ENCODE results near the gene TBC1D7. TPM values are rescaled to one million over a fixed set of nuclear protein-coding genes. Genes with fewer than 3 reads are reported as not detected.

Gene TBC1D7
- total and polyA plus RNA-seq, 2 of the 4 experiments (the other 2 are of a cell fraction), result 14.3 to 22.6 TPM

GRCh38 chr6:13372688-13373487 lies 44.6 kb upstream of the TBC1D7 start:
- Histone ChIP-seq H3K27me3 (ENCODE audit: control insufficient read depth, insufficient read depth, low read length) (no peaks in the 10 kb centered on the region), H3K56ac (ENCODE audit: extremely low read depth, insufficient read depth, low read length) (no peak overlapping the region), H2AK5ac (ENCODE audit: low read depth, low read length) (no peak overlapping the region), H3K9me1 (ENCODE audit: insufficient read depth, low read length) (peaks cover 1% of the 10 kb centered on the region; the same call in 1 of the 2 replicates), H3K4me3 (ENCODE audit: insufficient read depth, low read depth, low read length) (no peak overlapping the region), H3K4me2 (ENCODE audit: low read depth, low read length) (no peak overlapping the region), H3K79me1 (ENCODE audit: low read depth in 1 of 2, low read length in 2 of 2) (peaks cover 0 to 3% of the 10 kb centered on the region in 2 experiments; a peak in 2 of 4 replicates), H4K20me1 (ENCODE audit: insufficient read depth, low read length) (no peaks in the 10 kb centered on the region), H3K18ac (ENCODE audit: low read depth, low read length) (no peak overlapping the region), H3K9ac (ENCODE audit: low read depth, low read length) (no peak overlapping the region), H2BK15ac (ENCODE audit: low read depth, low read length) (no peak overlapping the region), H2AFZ (replicated peaks; ENCODE audit: low read length, poor library complexity) (no peak overlapping the region), H3K23ac (ENCODE audit: low read depth, low read length) (no peak overlapping the region), H2BK120ac (ENCODE audit: low read depth, low read length) (no peak overlapping the region), H3K4me1 (ENCODE audit: control insufficient read depth, insufficient read depth, low read length) (peaks cover 2% of the 10 kb centered on the region; the same call in 1 of the 2 replicates), H2BK20ac (ENCODE audit: low read depth, low read length) (no peak overlapping the region), H3K36me3 (ENCODE audit: control insufficient read depth, insufficient read depth, low read length) (no peaks in the 10 kb centered on the region), H3K14ac (replicated peaks; ENCODE audit: low read depth, low read length) (no peak overlapping the region), H4K8ac (ENCODE audit: low read depth in 2 of 2, low read length in 2 of 2) (no peak overlapping the region), H3K9me3 (ENCODE audit: control insufficient read depth, insufficient read depth, low read length) (no peaks in the 10 kb centered on the region), H4K91ac (ENCODE audit: insufficient read depth, low read depth, low read length) (no peak overlapping the region), H4K5ac (ENCODE audit: low read depth, low read length) (no peak overlapping the region), H2BK5ac (ENCODE audit: low read depth, low read length, poor library complexity, severe bottlenecking) (no peak overlapping the region), H3K27ac (ENCODE audit: insufficient read depth, low read length) (no peak overlapping the region), H2AK9ac (replicated peaks; ENCODE audit: low read depth, low read length, poor library complexity) (no peak overlapping the region), H3K4ac (ENCODE audit: low read depth, low read length) (no peak overlapping the region)
- dilution Hi-C loops (cut with HindIII; ENCODE audit: low sequenced_read_pairs, unreplicated experiment) (no loop called here), in situ Hi-C loops (cut with MboI; ENCODE audit: low sequenced_read_pairs) (no loop called here), intact Hi-C loops (cut with micrococcal nuclease) (no loop called here)
- 21% methylated on average over 2 of the region's 9 CpGs; no CpG with 5 or more reads in 1 of the 2 experiments for WGBS, 2 experiments (ENCODE audit: extremely low coverage in 2 of 2, insufficient read length in 1 of 2)
- ChIA-PET POLR2A (ENCODE audit: unreplicated experiment) (no interaction called here), CTCF (interaction anchor here (0.6 kb wide), 2 partner anchors 16 kb away, joined by 3 read pairs; no protein-coding TSS in a partner anchor)
- DNase-seq (no peak), ATAC-seq (ENCODE audit: low read depth) (peak; percentile 24; the same call in 1 of the 2 replicates)
- BruUV-seq (replicated peaks), result no TSS peak
- no peak for TF ChIP-seq MXI1 (IDR thresholded peaks at IDR 0.05; ENCODE audit: borderline replicate concordance, low read depth, low read length)
- no peak for TF ChIP-seq NFE2L2 (IDR thresholded peaks at IDR 0.05; ENCODE audit: low read depth, low read length)
- no peak for TF ChIP-seq CHD1 (IDR thresholded peaks at IDR 0.05; ENCODE audit: low read depth, low read length)
- TF ChIP-seq SMC3 (IDR thresholded peaks at IDR 0.05; ENCODE audit: low read depth, low read length), result no peak
- TF ChIP-seq USF2 (IDR thresholded peaks at IDR 0.05; ENCODE audit: low read depth, low read length), result no peak
- no peak for TF ChIP-seq FOS (IDR thresholded peaks at IDR 0.05; ENCODE audit: low read depth, low read length)
- TF ChIP-seq RAD21 (IDR thresholded peaks at IDR 0.05; ENCODE audit: low read length), result no peak
- TF ChIP-seq BHLHE40 (IDR thresholded peaks at IDR 0.05; ENCODE audit: low read depth, low read length), result no peak
- TF ChIP-seq RFX5 (IDR thresholded peaks at IDR 0.05; ENCODE audit: low read depth, low read length), result no peak
- TF ChIP-seq MAFK (IDR thresholded peaks at IDR 0.05; ENCODE audit: low read depth, low read length), result no peak
- no peak for TF ChIP-seq MAZ (IDR thresholded peaks at IDR 0.05; ENCODE audit: borderline replicate concordance, low read depth, low read length)
- no peak for TF ChIP-seq RCOR1 (IDR thresholded peaks at IDR 0.05; ENCODE audit: insufficient replicate concordance, low read length)
- no peak for TF ChIP-seq ELK1 (IDR thresholded peaks at IDR 0.05; ENCODE audit: borderline replicate concordance, low read depth, low read length)
- no peak for TF ChIP-seq CTCF (conservative IDR thresholded peaks at IDR 0.05; ENCODE audit: low read depth, low read length)
- no peak for TF ChIP-seq POLR2A (IDR thresholded peaks at IDR 0.05; ENCODE audit: low read depth, low read length)
